ENCODE results near the gene XAGE3.
"Not testable (repeated sequence)": the region's sequence is repeated elsewhere in the genome, so short reads cannot be mapped to it uniquely, and the experiment has no call there.

XAGE3 gene, protein sequence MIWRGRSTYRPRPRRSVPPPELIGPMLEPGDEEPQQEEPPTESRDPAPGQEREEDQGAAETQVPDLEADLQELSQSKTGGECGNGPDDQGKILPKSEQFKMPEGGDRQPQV

GRCh38 chrX:52867610-52868348, at the start of gene XAGE3:
Gene XAGE3 (minus strand): TSS chrX:52868083. CDS start chrX:52867133, 950 bp downstream.
- DNase-seq (ENCODE audit: low spot score), result no peak

- DNase-seq (ENCODE audit: low spot score), result not testable (repeated sequence)
Observed at GRCh38 chrX:52914704-52915103, 46.8 kb upstream of the XAGE3 start.

GRCh38 chrX:52913681-52914080, 45.8 kb upstream of the XAGE3 start:
- DNase-seq (ENCODE audit: low spot score), result not testable (repeated sequence)

- DNase-seq (ENCODE audit: low spot score), result not testable (repeated sequence)
Observed at GRCh38 chrX:52909313-52909969, 41.6 kb upstream of the XAGE3 start.

GRCh38 chrX:52907900-52908299, 40.0 kb upstream of the XAGE3 start:
- DNase-seq (ENCODE audit: low spot score), result not testable (repeated sequence)

- DNase-seq (ENCODE audit: low spot score), result not testable (repeated sequence)
Observed at GRCh38 chrX:52907137-52907536, 39.3 kb upstream of the XAGE3 start.

GRCh38 chrX:52906072-52906471, 38.2 kb upstream of the XAGE3 start:
- not testable (repeated sequence) for DNase-seq (ENCODE audit: low spot score)

- not testable (repeated sequence) for DNase-seq (ENCODE audit: low spot score)
Observed at GRCh38 chrX:52905531-52905930, 37.6 kb upstream of the XAGE3 start.

GRCh38 chrX:52896855-52897709, 29.2 kb upstream of the XAGE3 start, which contains the start of gene FAM156B:
Gene FAM156B (plus strand): TSS chrX:52897330. CDS start chrX:52907226, 9,896 bp downstream.
- DNase-seq (ENCODE audit: low spot score), result not testable (repeated sequence)

- not testable (repeated sequence) for DNase-seq (ENCODE audit: low spot score)
Observed at GRCh38 chrX:52896438-52896837, 28.6 kb upstream of the XAGE3 start.

DNA sequence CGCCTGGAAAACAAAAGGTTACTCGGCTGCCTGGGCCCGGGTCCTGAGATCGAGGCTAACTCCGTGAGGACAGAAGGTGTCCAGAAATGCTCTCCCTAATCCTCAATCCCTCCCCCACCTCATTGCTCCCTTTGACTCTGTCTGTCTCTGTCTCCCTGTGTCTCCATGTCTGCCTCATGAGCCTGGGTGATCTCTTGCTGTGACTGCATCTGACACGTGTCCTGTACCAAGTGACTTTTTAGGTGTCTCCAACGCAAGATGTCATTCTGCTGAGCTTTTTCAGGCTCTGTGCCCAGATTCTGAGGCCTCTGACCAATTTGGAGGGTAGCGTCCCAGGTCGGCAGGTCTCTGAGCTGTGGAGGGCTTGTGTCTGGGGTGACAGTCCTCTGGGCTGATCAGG, 20.2 kb upstream of the XAGE3 start:
- not testable (repeated sequence) for DNase-seq (ENCODE audit: low spot score)

DNA sequence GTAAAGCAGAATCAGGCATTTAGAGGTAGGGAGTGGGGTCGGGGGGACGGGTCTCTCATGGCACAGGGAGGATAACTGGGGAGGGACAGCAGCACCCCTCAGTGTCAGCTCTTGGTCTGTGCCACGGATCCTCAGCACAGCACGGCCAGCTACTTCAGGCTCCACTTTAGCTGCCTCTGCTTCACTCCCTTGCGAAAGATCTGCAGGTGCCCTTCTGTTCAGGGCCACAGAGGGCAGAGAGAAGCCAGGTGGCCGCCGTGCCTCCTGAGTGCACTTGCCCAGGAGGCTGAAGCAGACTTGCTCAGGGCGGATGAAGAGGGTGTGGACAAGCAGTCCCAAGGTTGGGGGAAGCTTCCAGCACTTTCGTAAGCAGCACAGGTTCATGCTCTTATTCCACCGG, 19.6 kb upstream of the XAGE3 start:
- DNase-seq (ENCODE audit: low spot score), result not testable (repeated sequence)

DNA sequence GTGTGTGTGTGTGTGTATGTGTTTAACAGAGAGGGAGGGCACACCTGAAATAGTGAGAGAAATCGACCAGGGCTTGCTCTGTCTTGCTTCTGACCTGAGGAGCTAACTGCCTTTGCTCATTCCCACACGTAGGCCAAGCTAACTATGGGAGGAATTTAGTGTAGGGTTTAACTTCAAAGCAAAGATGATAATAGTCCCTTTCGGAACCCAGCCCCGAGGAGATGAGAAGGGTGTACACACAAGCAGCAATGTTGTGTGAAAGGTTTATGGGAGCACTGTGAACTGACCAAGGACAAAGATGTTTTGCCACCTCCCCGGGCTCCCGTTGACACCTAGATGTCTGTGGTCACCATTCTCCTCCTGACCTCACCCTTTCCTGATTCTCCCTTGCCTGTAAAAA, 8.5 kb upstream of the XAGE3 start:
- not testable (repeated sequence) for DNase-seq (ENCODE audit: low spot score)

DNA sequence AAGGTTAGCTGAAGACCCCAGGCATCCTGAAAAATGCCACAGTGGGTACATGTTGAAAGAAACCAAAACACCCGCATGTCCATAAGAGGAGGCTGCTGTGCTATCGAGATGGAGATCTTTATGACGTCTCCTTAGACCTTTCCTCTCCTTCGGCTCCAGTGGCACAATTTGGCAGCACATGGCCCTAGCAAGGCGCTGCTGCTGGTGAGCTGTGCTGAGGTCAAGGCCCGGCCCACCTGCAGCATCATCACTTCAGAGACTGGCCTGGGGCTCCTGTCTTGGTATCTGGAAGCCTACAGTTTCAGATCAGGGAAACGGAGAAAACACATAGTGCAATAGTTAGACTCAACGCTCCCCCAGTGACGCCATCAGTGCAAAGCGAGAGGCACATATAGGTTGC, 7.6 kb upstream of the XAGE3 start:
- not testable (repeated sequence) for DNase-seq (ENCODE audit: low spot score)

DNA sequence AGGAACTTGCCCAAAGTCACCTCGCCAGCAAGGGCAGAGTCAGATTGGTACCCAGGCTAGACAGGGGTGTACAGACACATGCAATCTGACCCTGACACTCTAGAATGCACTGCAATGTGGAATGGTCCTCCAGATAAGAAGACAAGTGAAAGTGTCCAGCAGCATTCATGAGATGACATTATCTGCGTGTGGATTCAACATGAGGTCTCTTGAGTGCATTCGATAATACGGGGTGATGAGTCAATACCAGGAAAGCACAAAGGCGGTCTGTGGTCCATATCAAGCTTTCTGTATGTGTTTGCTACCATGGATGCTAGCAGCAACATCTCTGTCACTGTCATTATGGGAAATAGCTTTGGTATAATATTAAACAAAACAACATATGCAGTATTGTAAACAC, 6.8 kb upstream of the XAGE3 start:
- no peak for DNase-seq (ENCODE audit: low spot score)

DNA sequence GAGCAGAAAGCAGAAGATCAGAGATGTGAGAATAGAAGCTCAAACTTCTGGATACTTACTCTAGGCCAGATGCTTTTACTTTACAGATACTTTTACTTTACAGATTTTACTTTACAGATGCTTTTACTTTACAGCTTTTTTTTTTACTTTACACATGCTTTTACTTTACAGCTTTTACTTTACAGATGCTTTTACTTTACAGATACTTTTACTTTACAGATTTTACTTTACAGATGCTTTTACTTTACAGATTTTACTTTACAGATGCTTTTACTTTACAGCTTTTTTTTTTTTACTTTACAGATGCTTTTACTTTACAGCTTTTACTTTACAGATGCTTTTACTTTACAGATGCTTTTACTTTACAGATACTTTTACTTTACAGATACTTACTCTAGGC, 5.9 kb upstream of the XAGE3 start:
- not testable (repeated sequence) for DNase-seq (ENCODE audit: low spot score)

DNA sequence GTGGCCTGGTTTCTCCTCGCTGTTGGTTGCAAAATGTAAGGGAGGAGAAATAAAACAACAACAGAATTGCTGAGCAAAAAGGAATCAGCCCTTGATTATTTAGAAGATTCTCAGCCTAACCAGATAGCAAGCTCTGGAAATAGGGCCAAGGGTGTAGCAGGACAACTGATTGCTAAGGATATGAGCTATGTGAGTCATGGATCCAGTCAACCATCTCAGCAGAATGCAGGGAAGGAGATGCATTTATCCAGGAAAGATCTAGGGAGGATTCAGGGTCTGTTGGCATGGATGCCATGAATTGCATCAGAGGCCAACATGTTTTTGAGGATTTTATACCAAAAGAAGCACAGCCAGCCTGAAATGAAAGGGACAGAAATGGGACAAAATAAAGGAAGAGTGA, 2.2 kb upstream of the XAGE3 start:
- no peak for DNase-seq (ENCODE audit: low spot score)

DNA sequence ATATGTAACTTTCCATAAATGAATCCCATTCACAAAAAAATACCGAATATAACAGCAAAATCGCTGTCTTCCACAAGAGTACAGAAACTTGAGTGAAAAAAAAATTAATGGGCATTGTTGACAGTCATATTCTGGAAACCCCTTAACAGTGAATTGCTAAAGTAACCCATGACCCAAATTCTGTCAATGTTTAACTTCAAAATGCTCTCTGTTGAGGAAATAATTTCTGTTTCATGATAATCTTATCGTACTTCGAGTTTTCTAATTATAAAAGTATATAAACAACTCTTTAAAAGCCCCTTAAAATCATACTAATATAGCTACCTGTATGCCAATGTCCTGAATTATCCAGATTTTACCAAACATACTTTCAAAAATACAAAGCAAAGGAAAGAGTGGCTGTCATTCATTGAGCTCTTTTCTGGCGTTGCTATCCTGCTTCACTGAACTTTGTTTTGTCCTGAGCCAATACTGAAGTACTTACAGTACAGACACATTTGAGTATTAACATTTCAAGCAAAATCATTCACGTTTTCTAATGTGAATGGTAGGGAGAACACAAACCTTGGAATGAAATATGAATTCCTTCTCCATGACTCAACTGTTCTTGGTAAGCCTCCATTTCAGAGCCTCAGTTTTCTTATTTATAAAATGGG, 2.4 kb downstream of the XAGE3 start:
- DNase-seq (ENCODE audit: low spot score), result no peak

DNA sequence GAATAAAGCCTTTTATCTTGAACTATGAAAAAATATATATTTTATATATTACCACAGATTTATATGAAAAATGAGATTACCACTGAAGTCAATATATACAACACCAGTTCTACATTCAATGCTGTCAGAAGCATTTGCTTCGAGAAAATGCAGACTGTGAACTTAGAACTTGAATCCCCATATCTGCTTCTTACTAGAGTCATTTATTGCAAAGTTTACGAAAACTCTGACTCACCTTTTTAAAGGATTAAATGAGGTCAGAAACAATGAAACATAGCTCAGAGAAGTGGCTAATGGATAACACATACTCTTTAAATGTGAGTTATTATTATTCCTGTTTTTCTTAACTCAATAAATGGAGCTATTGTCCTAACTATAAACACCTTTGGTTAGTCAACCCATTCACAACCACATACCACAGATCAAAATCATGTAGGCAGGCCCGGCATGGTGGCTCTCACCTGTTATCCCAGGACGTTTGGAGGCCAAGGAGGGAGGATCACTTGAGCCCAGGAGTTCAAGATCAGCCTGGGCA, 10.8 kb downstream of the XAGE3 start:
- DNase-seq (ENCODE audit: low spot score), result not testable (repeated sequence)

DNA sequence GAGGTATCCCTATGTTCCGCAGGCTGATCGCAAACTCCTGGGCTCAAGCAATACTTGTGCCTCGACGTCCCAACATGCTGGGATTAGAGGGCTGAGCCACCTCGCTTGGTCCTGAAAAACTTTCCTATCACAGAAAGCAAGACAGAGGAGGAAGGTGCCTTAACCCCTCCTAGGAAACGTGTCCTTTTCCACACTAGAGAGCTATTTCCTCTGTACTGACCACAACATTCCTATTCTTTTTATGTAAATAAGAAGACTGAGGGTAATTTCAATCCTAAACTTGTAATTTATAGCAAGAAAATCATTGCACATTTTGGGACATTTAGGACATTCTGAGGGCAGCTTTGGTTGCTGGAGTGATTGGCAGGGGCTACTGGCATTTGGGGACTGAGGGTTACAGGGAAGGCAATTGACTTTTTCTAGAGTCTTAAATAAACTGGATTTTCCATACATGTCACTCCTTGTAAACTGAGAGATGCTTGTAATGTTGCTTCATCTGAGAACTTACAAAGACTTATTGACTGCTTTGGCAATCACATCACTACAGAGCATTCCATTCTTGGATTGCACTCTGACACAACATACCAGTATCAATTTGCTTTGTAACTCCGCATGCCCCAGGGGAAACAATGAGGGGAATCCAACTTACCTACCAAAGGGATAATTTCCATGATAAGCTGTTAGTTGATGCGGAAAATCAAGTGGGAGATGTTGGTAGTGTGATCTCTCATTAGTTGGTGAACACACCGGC, 15.6 kb downstream of the XAGE3 start:
- no peak for DNase-seq (ENCODE audit: low spot score)

GRCh38 chrX:52843619-52844018, 24.3 kb downstream of the XAGE3 start:
- DNase-seq (ENCODE audit: low spot score), result not testable (repeated sequence)
